ENCODE results near the gene PTBP3.
"Not testable (repeated sequence)": the region's sequence is repeated elsewhere in the genome, so short reads cannot be mapped to it uniquely, and the experiment has no call there.

The PTBP3 gene

GRCh38 chr9:112198646-112199045 lies 134.8 kb downstream of the PTBP3 start:
- DNase-seq = no peak

GRCh38 chr9:112194969-112195431 lies 138.4 kb downstream of the PTBP3 start:
- DNase-seq = no peak

GRCh38 chr9:112193572-112194288 lies 139.7 kb downstream of the PTBP3 start:
- no peak for DNase-seq

- DNase-seq = not testable (repeated sequence)
Observed at GRCh38 chr9:112190320-112190719, 143.1 kb downstream of the PTBP3 start.

GRCh38 chr9:112188884-112189283 lies 144.5 kb downstream of the PTBP3 start:
- no peak for DNase-seq

GRCh38 chr9:112187404-112187803 lies 146.0 kb downstream of the PTBP3 start:
- no peak for DNase-seq

- DNase-seq = no peak
Observed at GRCh38 chr9:112186695-112187094, 146.7 kb downstream of the PTBP3 start.

GRCh38 chr9:112184946-112185345 lies 148.5 kb downstream of the PTBP3 start:
- no peak for DNase-seq

- no peak for DNase-seq
Observed at GRCh38 chr9:112184221-112184620, 149.2 kb downstream of the PTBP3 start.

GRCh38 chr9:112180387-112180881 lies 153.0 kb downstream of the PTBP3 start:
- peak; percentile 70 for DNase-seq

- DNase-seq = no peak
Observed at GRCh38 chr9:112179816-112180215, 153.6 kb downstream of the PTBP3 start.

- DNase-seq = peak; percentile 58
Observed at GRCh38 chr9:112176524-112176923, 156.9 kb downstream of the PTBP3 start.

GRCh38 chr9:112175796-112176315 lies 157.6 kb downstream of the PTBP3 start:
- no peak for DNase-seq

- peak; percentile 46 for DNase-seq
Observed at GRCh38 chr9:112174965-112175795, 158.2 kb downstream of the PTBP3 start, which contains the start of gene SUSD1. SUSD1 (minus strand) TSS chr9:112175297; CDS start chr9:112175235, 62 bp downstream.

- peak; percentile 83 for DNase-seq
Observed at GRCh38 chr9:112174222-112174964, 159.0 kb downstream of the PTBP3 start.

GRCh38 chr9:112173489-112174221 lies 159.8 kb downstream of the PTBP3 start:
- DNase-seq = no peak

- no peak for DNase-seq
Observed at GRCh38 chr9:112170968-112171367, 162.5 kb downstream of the PTBP3 start.

GRCh38 chr9:112170235-112170634 lies 163.2 kb downstream of the PTBP3 start:
- no peak for DNase-seq

- DNase-seq = no peak
Observed at GRCh38 chr9:112169368-112169767, 164.1 kb downstream of the PTBP3 start.

GRCh38 chr9:112168197-112168596 lies 165.2 kb downstream of the PTBP3 start:
- DNase-seq = peak; percentile 13
